Breast epithelium (tissue), 3 donors: ENCODE results near the gene CRIP3.

Source experiments
- CTCF ChIP-seq, 3 donors: fragments of 450-650 bp; IDR thresholded peaks; one replicate each; pipeline ENCODE4 v1.5.1; 2016 to 2017; ENCODE audit warnings: antibody characterized with exemption in 3 of 3, mild to moderate bottlenecking in 3 of 3, moderate library complexity in 3 of 3
- POLR2A ChIP-seq: fragments of 450-650 bp; IDR thresholded peaks from one replicate; pipeline ENCODE4 v1.6.1; 2016; ENCODE audit warnings: antibody characterized with exemption, mild to moderate bottlenecking, moderate library complexity
- POLR2AphosphoS5 ChIP-seq, 3 donors: sonication (generic); formaldehyde crosslinking; IDR thresholded peaks; one replicate each; pipeline ENCODE4 v1.6.1; 2017; ENCODE audit warnings: antibody characterized with exemption in 3 of 3

DNA sequence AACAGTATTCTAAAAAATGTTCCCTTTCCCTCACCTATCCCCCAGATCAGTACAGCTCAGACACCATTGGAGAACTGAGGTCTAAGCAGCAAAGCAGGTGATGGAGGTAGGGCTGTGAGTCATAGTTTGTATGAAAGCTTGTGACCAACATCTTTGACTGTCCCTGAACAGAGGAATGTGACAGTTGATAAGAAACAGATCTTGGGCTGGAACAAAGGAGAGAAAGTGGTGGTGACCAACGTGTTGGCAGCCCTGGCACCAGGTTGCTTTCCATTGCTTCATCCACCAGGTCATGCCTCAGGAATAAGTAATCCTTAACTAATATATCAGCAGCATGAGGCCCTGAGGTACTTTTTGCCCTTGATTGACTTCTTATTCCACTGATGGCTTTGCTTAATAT, 19.9 kb upstream of the CRIP3 start:
- TF ChIP-seq CTCF (IDR thresholded peaks at IDR 0.05), result no peak
- no peak for TF ChIP-seq POLR2AphosphoS5 (IDR thresholded peaks at IDR 0.05)
- no peak for TF ChIP-seq POLR2A
